Mesothelial cell of epicardium (in vitro differentiated cells): ENCODE data around the gene DYNC2I2. TPM values are rescaled to one million over a fixed set of nuclear protein-coding genes. Genes with fewer than 3 reads are reported as not detected.

Source experiments
- DNase-seq, 2 experiments: peaks; one replicate each; pipeline ENCODE4 v3.0.0; 2021; ENCODE audit warnings: low spot score in 2 of 2; ENCODE audit not compliant: unreplicated experiment in 2 of 2
- H3K27ac Mint-ChIP-seq: 2 replicates; pipeline ENCODE4 v1.8.0; 2021; ENCODE audit warnings: mixed read lengths
- H3K27me3 Mint-ChIP-seq: 2 replicates; pipeline ENCODE4 v1.8.0; 2021; ENCODE audit warnings: low read depth, mixed read lengths
- H3K36me3 Mint-ChIP-seq: 2 replicates; pipeline ENCODE4 v1.8.0; 2021; ENCODE audit warnings: mixed read lengths
- H3K4me1 Mint-ChIP-seq: 2 replicates; pipeline ENCODE4 v1.8.0; 2021; ENCODE audit warnings: mixed read lengths
- H3K4me3 Mint-ChIP-seq: 2 replicates; pipeline ENCODE4 v1.8.0; 2021; ENCODE audit warnings: mild to moderate bottlenecking, moderate library complexity, mixed read lengths
- H3K9me3 Mint-ChIP-seq: 2 replicates; pipeline ENCODE4 v1.8.0; 2021; ENCODE audit warnings: mixed read lengths
- CTCF ChIP-seq: fragments of 200-600 bp; sonication (generic); IDR thresholded peaks from one replicate; pipeline ENCODE4 v1.5.0; 2021; ENCODE audit warnings: antibody characterized with exemption; ENCODE audit not compliant: unreplicated experiment
- total RNA-seq: library from RNA; stranded (reverse); gene quantifications from 3 replicates; pipeline ENCODE4 v1.2.1, GENCODE V29; 2021

The DYNC2I2 gene
- total RNA-seq, 1 donor from 2014 or later: 37.2 TPM

- no peak for TF ChIP-seq CTCF
- peak overlapping the region; percentile 21 for H3K27ac Mint-ChIP-seq
- H3K9me3 Mint-ChIP-seq: no peaks in the 10 kb centered on the region
- H3K36me3 Mint-ChIP-seq: peaks cover 53% of the 10 kb centered on the region
- H3K4me1 Mint-ChIP-seq: no peaks in the 10 kb centered on the region
- no peak overlapping the region for H3K4me3 Mint-ChIP-seq
- H3K27me3 Mint-ChIP-seq: no peaks in the 10 kb centered on the region
- no peak for DNase-seq
Measured at GRCh38 chr9:128624566-128624965, 32.1 kb downstream of the DYNC2I2 start.

- Mint-ChIP-seq H3K4me1 (no peaks in the 10 kb centered on the region), H3K27me3 (no peaks in the 10 kb centered on the region), H3K9me3 (no peaks in the 10 kb centered on the region), H3K27ac (peak overlapping the region; percentile 16), H3K36me3 (peaks cover 58% of the 10 kb centered on the region), H3K4me3 (no peak overlapping the region)
- TF ChIP-seq CTCF: no peak
- no peak for DNase-seq
Measured at GRCh38 chr9:128621730-128622455, 34.8 kb downstream of the DYNC2I2 start.

GRCh38 chr9:128619779-128620178, 36.9 kb downstream of the DYNC2I2 start:
- H3K4me3 Mint-ChIP-seq: no peak overlapping the region
- TF ChIP-seq CTCF: no peak
- no peaks in the 10 kb centered on the region for H3K4me1 Mint-ChIP-seq
- H3K27me3 Mint-ChIP-seq: no peaks in the 10 kb centered on the region
- peaks cover 49% of the 10 kb centered on the region for H3K36me3 Mint-ChIP-seq
- no peak for DNase-seq
- no peaks in the 10 kb centered on the region for H3K9me3 Mint-ChIP-seq
- H3K27ac Mint-ChIP-seq: no peak overlapping the region

GRCh38 chr9:128619127-128619526, 37.5 kb downstream of the DYNC2I2 start:
- DNase-seq: no peak
- Mint-ChIP-seq H3K9me3 (no peaks in the 10 kb centered on the region), H3K36me3 (peaks cover 46% of the 10 kb centered on the region), H3K4me1 (no peaks in the 10 kb centered on the region), H3K27me3 (no peaks in the 10 kb centered on the region), H3K4me3 (no peak overlapping the region), H3K27ac (no peak overlapping the region)
- no peak for TF ChIP-seq CTCF

- H3K4me1 Mint-ChIP-seq: no peaks in the 10 kb centered on the region
- H3K27ac Mint-ChIP-seq: no peak overlapping the region
- no peaks in the 10 kb centered on the region for H3K27me3 Mint-ChIP-seq
- no peak for TF ChIP-seq CTCF
- no peaks in the 10 kb centered on the region for H3K9me3 Mint-ChIP-seq
- no peak for DNase-seq
- no peak overlapping the region for H3K4me3 Mint-ChIP-seq
- H3K36me3 Mint-ChIP-seq: peaks cover 51% of the 10 kb centered on the region
Measured at GRCh38 chr9:128617943-128618342, 38.7 kb downstream of the DYNC2I2 start.
